PC-3 (cell line): ENCODE data around the gene ARHGAP22.

Experiments used
- EZH2 ChIP-seq: fragments of 300-600 bp; sonication (generic); IDR thresholded peaks from one replicate; pipeline ENCODE4 v1.6.1; 2017; ENCODE audit warnings: antibody characterized with exemption, mild to moderate bottlenecking, low read length; ENCODE audit not compliant: unreplicated experiment
- EZH2phosphoT487 ChIP-seq: fragments of 300-600 bp; sonication (generic); IDR thresholded peaks from 2 replicates; pipeline ENCODE4 v1.6.1; 2018; ENCODE audit warnings: mild to moderate bottlenecking, antibody characterized with exemption, low read length, borderline replicate concordance
- TF ChIP-seq, protein P1 (sequence below): fragments of 300-600 bp; sonication (generic); conservative IDR thresholded peaks from 2 replicates; pipeline ENCODE4 v1.5.1; 2017; ENCODE audit warnings: antibody characterized with exemption, low read depth, mild to moderate bottlenecking, low read length

DNA sequence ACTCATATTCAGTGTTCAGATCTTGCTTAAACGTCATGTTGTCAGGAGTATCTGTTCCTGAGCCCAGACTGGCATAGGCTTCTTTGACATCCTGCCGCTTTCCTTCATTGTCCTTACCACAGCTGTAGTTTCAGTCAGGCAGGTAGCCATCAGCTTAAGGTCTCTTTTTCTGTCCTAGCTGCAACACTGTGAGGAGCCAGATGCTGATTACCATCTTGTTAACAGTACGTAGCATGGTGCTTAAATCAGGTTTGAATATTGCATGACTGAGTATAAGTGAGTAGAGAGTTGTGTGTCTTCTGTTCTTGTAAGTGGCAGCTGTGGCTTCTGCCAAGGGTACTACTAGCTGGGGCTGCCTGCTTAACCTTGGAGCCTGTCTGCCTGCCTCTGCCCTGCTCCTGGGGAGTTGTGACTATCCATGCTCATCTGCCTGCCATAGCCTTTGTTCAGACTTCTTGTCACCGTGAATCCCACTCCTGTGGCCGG, 205.8 kb downstream of the ARHGAP22 start:
- TF ChIP-seq, protein P1, sequence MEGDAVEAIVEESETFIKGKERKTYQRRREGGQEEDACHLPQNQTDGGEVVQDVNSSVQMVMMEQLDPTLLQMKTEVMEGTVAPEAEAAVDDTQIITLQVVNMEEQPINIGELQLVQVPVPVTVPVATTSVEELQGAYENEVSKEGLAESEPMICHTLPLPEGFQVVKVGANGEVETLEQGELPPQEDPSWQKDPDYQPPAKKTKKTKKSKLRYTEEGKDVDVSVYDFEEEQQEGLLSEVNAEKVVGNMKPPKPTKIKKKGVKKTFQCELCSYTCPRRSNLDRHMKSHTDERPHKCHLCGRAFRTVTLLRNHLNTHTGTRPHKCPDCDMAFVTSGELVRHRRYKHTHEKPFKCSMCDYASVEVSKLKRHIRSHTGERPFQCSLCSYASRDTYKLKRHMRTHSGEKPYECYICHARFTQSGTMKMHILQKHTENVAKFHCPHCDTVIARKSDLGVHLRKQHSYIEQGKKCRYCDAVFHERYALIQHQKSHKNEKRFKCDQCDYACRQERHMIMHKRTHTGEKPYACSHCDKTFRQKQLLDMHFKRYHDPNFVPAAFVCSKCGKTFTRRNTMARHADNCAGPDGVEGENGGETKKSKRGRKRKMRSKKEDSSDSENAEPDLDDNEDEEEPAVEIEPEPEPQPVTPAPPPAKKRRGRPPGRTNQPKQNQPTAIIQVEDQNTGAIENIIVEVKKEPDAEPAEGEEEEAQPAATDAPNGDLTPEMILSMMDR: no peak
- TF ChIP-seq EZH2 (no peak), EZH2phosphoT487 (no peak)
